CD4-positive, alpha-beta T cell treated with Interleukin-17A for 1 hour (primary cell): ENCODE measurements around the gene CHMP2A.

Experiments
- DNase-seq: peaks from one replicate; pipeline ENCODE4 v3.0.0-alpha.2; 2020

CHMP2A gene

DNA sequence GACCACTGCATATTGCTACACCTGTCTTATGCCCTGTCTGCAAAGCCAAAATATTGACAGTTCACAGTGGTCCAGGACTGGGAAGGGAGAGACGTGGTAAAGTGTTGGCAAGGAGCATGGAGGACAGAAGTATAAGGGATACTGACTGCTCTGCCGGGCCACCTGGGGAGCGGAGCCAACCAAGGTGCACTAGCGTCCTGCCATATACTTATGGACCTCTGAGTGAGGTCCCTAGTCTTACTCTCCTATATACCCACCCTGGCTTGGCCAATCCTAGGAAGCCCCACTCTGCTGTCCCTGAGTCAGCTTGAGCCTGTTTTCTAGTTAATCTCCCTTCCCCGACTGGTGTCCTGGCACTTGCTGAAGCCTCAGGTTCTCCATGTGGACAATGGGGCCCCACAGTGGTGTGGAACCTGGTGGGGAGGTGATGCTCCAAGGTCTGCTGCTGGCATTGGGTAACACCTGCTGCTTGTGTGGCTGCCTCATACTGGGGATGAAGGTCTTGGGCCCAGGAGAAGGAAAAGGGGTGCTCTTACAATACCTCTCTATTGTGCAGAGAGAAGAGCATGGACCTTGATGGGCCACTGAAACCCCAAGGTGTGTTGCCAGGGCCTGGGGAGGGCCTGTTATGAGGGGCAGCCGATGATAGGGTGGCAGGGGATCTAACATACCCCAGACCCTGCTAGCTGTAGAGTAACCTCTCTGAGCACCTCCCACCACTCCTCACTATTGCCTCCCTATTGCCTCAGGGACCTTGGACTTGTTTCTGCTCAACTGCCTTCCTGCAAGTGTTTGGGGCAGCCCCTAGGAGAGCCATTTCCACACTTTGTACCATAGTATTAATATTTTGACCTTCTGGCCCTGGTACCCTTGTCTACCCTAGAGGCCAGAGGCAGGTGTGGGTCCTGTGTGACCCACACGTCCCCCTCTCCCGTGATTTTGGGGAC is 17.8 kb downstream of the CHMP2A start:
- no peak for DNase-seq

DNA sequence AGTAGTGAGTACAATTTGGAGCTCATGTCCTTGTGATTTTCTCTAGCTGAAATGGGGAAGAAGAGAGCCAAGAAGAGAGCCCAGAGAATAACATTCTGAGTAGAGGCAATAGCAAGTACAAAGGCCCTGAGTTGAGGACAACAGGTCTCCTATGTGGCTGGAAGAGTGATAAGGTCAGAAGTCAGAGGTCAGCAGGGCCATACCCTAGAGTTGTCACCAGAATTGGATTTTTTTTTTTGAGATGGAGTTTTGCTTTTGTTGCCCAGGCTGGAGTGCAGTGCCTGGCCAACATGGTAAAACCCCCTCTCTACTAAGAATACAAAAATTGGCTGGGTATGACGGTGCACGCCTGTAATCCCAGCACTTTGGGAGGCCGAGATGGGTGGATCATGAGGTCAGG is 19.0 kb downstream of the CHMP2A start:
- no peak for DNase-seq

DNA sequence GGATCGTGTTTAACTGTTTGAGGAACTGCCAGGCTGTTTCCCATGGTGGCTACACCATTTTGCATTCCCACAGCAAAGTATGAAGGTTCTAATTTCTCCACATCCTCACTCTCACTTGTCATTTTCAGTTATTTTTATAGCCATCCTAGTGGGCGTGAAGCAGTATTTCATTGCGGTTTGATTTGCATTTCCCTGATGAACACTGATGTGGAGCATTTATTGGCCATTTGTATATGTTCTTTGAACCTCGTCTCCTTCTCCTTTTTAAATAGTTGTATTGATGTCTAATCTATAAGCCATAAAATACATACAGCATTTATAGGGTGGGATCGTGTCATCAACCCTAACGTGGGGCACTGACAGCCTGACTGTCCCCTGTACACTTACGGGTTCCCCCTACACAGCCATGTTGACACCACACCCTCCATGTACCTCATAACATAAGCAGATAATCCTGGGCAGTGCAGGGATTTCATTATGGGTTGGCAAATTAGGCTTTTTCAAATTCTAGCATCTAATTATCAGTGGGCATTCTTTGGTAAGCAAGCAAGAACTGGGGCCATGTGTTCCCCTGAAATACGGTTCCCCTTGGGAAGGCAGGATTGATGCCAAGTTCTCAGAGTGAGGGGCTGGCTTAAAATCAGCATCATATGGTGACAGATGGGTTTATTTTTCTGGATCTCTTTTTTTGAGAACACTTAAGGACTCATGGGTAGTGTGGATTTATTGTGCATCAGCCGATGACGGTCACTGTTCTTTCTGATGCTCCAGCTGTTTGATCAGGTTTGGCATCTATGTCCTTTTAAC is 23.7 kb downstream of the CHMP2A start:
- no peak for DNase-seq

DNA sequence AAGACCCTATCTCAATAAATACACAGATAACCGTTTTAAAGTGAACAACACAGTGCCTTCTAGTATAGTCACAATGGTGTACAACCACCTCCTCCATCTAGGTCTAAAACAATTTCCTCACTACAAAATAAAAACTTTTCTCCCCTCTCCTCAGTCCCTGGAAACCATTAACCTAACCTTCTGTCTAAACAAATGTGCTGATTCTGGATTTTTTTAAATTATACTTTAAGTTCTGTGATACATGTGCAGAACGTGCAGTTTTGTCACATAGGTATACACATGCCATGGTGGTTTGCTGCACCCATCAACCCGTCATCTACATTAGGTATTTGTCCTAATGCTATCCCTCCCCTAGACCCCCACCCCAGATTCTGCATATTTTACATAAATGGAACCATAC is 25.5 kb downstream of the CHMP2A start:
- no peak for DNase-seq

DNA sequence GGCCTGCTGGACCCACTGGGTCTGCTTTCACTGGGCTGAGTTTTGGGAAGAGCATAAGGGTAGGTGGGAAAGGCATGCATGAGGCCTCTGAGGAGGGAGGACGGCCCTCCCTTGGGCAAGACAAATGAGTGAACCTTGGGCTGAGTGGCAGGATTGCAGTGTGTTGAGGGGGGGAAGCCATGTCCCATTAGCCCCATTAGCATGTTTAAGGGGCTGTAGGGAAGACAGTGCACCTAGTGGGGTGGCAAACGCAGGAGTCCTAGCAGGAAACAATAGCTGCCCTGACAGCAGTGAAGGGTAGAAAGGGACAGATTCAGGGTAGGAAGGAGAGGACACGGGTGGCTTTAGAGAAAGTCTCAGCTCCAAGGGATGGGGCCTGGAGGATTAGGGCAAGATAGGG is 32.2 kb downstream of the CHMP2A start:
- no peak for DNase-seq

DNA sequence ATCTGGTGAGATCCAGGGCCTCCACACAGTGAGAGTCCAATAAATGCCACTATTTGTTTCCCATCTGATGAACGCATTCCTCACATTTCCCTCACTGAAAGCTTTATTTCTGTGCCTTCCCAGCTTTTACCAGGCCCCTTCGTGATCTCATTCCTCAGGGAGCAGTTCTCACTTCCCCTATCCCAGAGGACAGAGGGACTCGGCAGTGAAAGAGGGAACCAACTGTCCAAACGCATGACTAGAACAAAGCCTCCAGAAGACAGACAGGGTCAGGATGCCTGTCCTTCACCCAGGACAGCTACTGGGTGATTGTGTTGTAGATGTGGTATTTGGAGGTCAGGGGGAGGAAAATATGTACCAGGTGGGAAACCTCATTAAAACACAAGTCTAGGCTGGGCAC is 33.3 kb downstream of the CHMP2A start:
- DNase-seq = no peak

DNA sequence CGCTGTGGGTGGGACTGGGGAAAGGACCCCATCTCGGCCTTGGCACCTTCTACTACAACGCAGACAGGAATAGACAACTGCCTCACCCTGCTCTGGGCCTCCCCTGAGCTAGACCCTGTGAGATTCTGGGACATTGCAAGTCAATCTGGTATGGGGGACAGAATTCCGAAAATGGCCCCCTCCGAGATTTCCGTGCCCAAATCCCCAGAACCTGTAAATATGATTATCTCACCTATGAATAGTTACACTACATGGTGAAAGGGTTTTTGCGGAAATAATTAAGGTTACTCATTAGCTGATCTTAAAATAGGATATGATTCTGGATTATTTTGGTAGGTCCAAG is 34.7 kb downstream of the CHMP2A start:
- no peak for DNase-seq

DNA sequence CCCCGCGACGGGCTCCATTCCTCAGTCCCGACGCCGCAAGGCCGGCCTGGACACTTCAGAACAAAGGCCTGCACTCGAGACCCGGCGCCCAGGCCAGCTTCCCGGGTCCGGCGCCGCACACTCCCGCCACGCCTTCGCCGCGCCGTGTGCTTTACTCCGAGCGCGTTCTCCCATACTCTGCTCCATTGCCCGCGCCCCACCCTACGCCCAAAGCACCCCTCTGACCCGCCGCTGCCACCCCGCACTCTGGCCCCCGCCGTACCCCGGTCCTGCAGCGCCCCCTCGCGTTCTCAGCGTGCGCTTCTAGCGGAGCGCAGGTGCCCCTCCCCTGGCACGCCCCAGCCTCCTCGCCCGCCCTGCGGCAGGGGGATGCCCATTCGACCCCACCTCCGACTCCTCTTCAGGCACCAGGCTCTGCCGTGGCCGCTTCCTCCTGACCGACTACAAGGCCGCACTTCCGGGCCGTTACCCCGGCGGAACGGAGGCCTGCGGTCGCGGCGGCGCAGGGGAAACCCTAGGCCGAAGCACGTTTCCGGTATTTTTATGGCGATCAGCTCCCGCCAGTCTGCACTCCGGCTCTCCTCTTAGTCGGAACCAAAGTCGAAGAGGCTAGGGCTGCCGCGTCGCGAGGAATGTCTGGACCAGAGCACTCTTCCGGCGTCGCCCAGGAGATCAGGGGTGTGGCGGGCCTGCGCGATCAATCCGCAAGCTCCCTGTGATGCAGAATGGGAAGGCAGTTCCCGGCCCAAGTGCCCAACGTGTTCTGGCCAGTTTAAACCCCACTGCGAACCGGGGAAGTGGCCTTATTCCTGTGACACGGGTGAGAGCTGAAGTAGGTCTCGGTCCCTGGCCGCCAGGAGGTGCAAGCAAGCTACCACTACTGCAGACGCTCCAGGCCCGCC is 35.3 kb downstream of the CHMP2A start, which contains the start of gene ZBTB45:
Gene ZBTB45 (minus strand): TSS at position 456 of the 902 bp plus-strand sequence. CDS start 2,137 bp downstream, outside the sequence.
- DNase-seq = peak; percentile 95

DNA sequence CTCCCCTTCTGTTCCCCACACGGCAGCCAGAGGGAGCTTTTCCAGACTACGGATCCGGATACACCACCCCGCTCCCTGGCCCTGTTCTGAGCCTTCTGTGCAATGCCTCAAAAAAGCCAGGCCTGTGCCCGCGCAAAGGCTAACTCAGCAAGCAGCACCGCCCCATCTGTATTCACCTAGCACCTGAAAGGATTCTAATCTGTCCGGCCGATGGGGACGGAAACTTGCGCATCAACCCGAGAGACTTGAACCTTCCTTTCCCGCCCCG is 35.9 kb downstream of the CHMP2A start:
- peak; percentile 60 for DNase-seq

DNA sequence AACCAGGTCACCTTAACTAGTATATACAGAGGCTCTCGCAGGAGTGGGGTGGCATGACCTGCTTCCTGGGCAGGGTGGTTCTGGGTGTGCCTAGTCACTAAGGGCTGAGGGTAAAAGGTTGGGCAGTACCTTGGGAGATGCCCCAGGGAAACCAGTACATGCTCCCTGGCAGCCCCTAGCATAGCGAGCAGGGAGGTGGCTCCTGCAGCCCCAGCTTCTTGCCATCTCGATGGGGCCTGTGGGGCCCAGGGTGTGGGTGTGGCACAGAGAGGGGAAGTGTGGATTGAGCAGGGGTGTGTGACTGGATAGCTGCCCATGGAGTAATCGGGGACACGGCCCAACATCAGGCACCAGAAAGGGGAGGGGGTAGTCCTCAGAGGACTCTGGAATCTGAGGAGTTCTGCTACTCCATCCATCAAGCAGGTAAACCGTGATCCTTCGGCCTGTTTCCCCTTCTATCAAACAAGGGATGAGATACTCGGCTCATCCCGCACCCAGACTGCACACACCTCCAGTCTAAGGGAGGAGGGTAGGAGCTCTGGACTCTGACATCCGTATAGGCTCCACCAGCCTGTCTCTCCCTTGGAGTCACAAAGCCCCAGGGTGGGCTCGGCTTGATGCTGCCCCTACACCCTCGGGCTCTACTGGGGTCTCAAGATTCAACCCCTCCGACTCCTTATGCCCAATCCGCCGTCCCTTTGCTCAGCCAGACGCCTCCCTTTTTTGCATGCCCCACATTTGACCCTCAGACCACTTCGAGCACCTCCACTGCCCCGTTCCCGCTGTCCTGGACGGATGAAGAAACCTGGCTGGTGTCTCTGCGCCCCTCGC is 36.4 kb downstream of the CHMP2A start:
- no peak for DNase-seq

DNA sequence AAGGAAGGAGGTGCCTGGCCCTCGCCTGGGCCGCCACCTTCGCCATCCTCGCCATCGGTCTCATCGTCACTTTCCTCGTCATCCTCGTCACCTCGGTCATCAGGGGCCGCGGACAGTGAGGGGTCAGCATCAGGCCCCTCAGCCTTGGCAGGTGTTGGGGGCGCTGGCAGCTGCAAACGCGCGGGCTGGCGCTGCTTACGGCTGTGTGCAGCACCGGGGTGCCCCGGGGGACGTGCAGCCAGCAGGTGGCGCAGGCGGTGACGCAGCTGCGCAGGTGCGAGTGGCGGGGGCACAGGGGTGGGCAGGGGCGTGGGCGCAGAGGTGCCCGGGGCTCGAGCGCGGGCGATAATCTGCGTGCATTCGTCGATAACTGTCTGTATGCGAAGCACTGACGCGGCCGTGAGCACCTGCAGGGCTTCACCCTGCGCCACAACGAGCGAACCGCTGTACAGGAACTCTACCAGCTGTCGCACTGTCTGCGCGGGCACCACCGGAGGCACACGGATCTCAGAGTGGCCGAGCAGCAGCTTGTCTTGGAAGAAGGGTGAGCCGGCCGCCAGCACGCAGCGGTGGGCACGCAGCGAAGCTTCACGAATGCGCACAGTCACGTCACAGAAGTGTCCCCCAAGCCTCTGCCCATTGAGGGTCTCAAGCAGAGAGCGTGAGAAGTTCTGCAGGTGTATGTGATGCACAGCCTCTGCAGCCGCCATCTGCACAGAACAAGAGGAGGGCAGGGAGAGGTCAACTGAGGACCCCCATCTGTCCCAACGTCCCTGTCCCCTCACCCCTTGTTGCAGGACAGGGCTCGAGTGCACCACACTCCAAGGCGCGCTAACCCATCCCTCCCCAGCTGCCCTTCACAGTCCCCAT is 37.7 kb downstream of the CHMP2A start:
- DNase-seq = no peak

DNA sequence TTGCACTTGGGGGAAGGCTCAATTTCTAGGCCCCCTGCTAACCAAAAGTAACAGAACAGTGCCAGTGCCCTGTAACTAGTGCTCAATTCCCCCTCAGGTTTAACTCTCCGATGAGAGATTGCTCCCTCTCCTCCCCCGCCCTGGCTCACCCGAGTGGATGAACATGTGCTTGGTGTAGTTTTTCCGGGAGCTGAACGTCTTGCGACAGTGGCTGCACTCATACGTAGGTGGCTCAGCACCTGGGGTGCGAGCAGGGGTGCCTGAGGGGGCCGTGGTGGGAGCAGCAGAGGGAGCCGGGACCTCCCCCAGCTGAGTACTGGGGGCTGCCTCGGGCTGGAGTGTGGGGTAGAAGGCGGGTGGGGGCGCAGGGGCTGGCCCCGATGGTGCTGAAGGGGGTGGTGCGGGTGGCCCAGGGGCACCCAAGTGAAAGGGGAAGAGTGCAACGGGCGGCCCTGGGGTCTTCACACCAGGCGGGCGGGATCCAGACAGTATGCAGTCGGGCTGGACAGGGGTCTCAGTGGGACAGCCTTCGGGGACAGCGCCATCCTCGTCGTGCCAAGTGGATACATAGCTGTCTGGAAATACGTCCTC is 38.6 kb downstream of the CHMP2A start:
- DNase-seq = no peak

DNA sequence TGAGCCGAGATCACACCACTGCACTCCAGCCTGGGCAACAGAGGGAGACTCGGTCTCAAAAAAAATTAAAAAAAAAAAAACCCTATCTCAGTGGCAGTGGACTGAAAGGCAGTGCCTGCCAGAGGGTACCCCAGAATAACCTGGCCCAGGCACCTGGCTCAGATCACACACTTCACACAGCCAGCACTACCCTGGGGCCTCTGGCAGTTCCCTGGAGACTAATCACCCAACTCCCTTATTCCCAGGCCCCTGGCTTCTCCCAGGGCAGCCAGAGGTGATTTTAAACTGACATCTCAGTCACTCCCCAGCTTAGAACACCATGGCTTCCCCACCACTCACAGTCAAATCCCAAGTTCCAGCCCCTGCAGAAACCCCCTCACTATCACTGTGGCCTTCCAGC is 39.6 kb downstream of the CHMP2A start:
- no peak for DNase-seq

DNA sequence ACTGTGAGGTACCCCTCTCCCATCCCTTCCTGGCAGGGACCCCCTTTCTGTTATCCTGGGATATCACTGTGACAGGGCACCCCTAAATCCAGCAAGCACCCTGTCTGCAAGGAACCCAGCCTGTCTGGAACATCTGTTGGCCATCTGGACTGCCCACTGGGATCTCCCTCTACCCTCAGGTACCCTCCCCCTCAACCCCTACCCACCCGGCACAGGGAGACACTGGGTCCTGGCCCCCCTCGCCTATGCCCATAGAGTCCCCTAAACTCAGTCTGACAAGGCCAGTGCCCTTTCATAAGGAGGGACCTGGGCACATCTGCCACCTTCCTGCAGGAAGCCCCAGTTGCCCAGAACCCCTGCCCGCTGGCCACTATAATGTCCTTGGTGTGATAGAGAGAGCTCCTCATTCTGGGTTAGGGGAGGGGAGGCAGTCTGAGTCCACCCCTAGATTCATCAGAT is 40.3 kb downstream of the CHMP2A start:
- DNase-seq = no peak

DNA sequence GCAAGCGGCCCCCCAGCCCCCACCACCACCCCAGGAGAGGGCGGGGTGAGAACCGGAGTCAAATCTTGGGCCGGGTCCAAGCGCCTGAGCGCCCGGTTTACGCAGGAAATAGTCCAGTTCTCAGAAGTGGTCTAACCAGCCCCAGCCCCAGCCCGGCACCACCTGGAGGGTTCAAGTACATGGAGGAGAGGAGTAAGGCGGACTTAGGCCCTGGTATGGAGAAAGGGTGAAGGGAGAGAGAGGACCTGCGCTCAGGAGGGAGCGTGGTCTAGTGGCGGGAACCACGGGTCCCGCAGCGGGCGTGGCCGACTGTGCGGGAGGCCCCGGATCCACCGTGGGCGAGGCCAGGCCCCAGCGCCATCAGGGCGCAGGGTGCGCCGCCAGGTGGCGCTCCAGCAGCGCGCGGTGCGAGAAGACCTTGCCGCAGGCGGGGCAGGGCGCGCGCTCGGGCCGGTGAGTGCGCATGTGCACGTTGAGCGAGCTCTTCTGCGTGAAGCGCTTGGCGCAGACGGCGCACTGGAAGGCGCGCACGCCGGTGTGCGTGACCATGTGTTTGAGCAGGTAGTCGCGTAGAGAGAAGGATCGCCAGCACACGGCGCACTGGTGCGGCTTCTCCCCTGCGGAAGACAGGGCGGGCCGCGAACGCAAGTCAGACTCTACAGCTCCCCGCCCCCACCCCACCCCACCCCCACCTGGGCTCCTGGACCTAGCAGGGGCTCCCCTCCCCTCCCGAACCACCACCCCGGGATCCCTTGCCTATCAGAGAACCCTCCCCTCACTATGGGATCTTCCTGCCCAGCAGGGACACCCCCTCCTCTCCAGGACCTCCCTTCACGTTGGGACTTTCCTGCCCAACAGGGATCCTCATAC is 41.0 kb downstream of the CHMP2A start:
- DNase-seq = peak; percentile 93

DNA sequence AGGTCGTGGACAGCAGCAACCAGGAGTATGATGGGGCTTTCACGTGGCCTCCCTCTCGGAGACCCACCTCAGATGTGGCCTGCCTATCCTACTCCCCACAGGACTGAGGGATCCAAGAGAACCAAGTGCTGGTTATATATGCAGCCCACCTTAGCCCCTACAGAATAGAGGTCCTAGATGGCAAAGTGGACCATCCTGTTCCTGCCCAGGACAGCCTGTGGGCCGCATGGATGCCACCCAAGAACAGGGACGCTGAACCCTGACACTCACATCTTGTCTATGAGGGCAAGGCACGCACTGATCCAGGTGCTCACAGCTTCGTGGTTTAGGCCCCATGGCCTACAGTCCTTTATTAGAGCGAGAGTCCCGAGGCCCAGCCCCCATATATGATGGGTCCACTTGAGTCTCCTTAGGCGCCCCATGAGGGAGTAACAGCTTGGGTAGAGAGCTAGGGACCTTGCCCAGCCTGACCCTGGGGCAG is 41.7 kb downstream of the CHMP2A start:
- no peak for DNase-seq

DNA sequence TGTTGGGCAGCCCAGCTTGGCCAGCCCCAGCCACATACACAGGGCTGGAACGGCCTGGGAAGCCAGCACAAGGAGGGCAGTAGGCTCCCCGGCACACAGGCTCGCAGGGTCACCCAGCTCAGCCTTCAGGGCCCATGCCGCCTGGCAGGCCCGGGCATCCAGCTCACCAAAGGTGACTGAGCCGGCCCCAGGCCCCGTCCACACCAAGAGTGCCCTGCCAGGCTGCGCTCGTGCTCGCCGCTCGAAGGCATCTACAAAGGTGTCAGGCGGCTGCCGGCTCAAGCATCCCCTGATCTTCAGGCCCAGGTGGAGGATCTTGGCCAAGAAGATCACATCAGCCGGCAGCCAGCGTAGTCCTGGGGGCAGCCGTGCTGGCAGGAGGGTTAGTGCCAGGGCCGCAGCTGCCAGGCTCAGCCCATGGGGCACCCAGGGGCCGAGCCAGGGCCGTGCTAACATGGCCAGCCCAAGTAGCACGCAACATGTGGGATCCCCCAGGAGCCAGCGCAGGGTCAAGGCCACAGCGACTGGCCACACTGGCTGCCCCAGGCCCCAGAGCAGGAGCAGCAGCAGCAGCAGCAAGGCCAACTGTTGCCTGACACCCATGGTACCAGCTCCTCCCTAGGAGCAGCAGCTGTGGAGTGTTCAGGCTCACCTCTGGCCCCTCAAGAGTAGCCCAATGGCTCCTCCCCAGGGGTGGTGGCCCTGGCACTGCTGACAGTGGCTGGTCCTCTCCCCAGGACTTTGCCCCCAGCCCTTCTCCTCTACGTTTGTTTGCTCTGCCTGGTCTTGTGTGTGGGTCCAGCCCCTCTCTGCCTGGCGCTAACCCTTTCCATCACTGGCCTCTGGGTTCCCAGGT is 43.3 kb downstream of the CHMP2A start, which contains the start of gene SLC27A5:
Gene SLC27A5 (minus strand): TSS at position 640 of the 856 bp plus-strand sequence. CDS start 37 bp downstream, at position 603.
- DNase-seq = no peak
